SU-DHL-6 (cell line): ENCODE results near the gene LSM3.

ENCODE experiments used
- H2AFZ ChIP-seq: fragments of 200-600 bp; sonication (generic); 2 replicates; pipeline ENCODE4 v1.6.1; 2014; ENCODE audit warnings: low read depth, mild to moderate bottlenecking, moderate library complexity, mixed read lengths, antibody characterized with exemption, low read length; ENCODE audit not compliant: severe bottlenecking
- H3F3A ChIP-seq: fragments of 200-600 bp; shearing (Covaris generic); 2 replicates; pipeline ENCODE4 v1.6.0; 2016; ENCODE audit warnings: antibody characterized with exemption, mild to moderate bottlenecking; ENCODE audit not compliant: insufficient read depth
- H3K27ac ChIP-seq: fragments of 200-600 bp; sonication (generic); 2 replicates; pipeline ENCODE4 v1.5.1; 2016; ENCODE audit warnings: low read depth, mild to moderate bottlenecking, low read length, moderate library complexity, mixed read lengths
- H3K27me3 ChIP-seq: fragments of 200-600 bp; sonication (generic), shearing (Covaris generic); 2 replicates; pipeline ENCODE4 v1.6.0; 2014; ENCODE audit warnings: mild to moderate bottlenecking, low read length
- H3K36me3 ChIP-seq: fragments of 200-600 bp; sonication (generic); 2 replicates; pipeline ENCODE4 v1.6.1; 2014; ENCODE audit warnings: mild to moderate bottlenecking, low read length, mixed read lengths
- H3K4me2 ChIP-seq: fragments of 300-600, 200-600 bp; shearing (Covaris generic), sonication (generic); 2 replicates; pipeline ENCODE4 v1.6.0; 2014; ENCODE audit warnings: low read length, low read depth, mild to moderate bottlenecking; ENCODE audit not compliant: poor library complexity, severe bottlenecking
- H3K4me3 ChIP-seq: fragments of 200-600 bp; sonication (generic); 2 replicates; pipeline ENCODE4 v1.5.1; 2014; ENCODE audit warnings: antibody characterized with exemption, low read length, mild to moderate bottlenecking, mixed read lengths; ENCODE audit not compliant: insufficient read depth, poor library complexity, severe bottlenecking
- H3K79me2 ChIP-seq: fragments of 200-600 bp; sonication (generic); 2 replicates; pipeline ENCODE4 v1.6.1; 2014; ENCODE audit warnings: mild to moderate bottlenecking, low read length, moderate library complexity; ENCODE audit not compliant: insufficient read depth
- H3K9ac ChIP-seq: fragments of 200-600 bp; sonication (generic); 2 replicates; pipeline ENCODE4 v1.7.0; 2014; ENCODE audit warnings: mild to moderate bottlenecking, low read length
- H3K9me2 ChIP-seq: fragments of 200-600 bp; sonication (generic); replicated peaks from 2 replicates; pipeline ENCODE4 v1.6.1; 2014; ENCODE audit warnings: low read length; ENCODE audit not compliant: insufficient read depth
- H3K9me3 ChIP-seq: fragments of 200-600 bp; sonication (generic); 2 replicates; pipeline ENCODE4 v1.6.1; 2014; ENCODE audit warnings: low read length, mixed read lengths; ENCODE audit not compliant: insufficient read depth
- H4K20me1 ChIP-seq: fragments of 200-600 bp; sonication (generic); 2 replicates; pipeline ENCODE4 v1.6.1; 2014; ENCODE audit warnings: low read depth, mild to moderate bottlenecking, antibody characterized with exemption, low read length, moderate library complexity, mixed read lengths
- CTCF ChIP-seq: fragments of 200-600 bp; sonication (generic); IDR thresholded peaks from one replicate; pipeline ENCODE4 v1.5.1; 2017; ENCODE audit warnings: antibody characterized with exemption, mild to moderate bottlenecking, low read length, moderate library complexity; ENCODE audit not compliant: insufficient read depth, poor library complexity, severe bottlenecking
- EZH2phosphoT487 ChIP-seq: fragments of 200-600 bp; sonication (generic), shearing (Covaris generic); conservative IDR thresholded peaks from 2 replicates; pipeline ENCODE4 v1.6.1; 2018; ENCODE audit warnings: mild to moderate bottlenecking, antibody characterized with exemption, low read length, moderate library complexity, mixed read lengths

The LSM3 gene

GRCh38 chr3:14222900-14223594, 44.4 kb downstream of the LSM3 start:
- no peaks in the 10 kb centered on the region for H3F3A ChIP-seq
- no peaks in the 10 kb centered on the region for H3K36me3 ChIP-seq
- H2AFZ ChIP-seq: no peak overlapping the region
- no peak overlapping the region for H3K9ac ChIP-seq
- H3K4me3 ChIP-seq: no peak overlapping the region
- H3K79me2 ChIP-seq: no peaks in the 10 kb centered on the region
- no peak overlapping the region for H3K4me2 ChIP-seq
- no peaks in the 10 kb centered on the region for H4K20me1 ChIP-seq
- H3K9me3 ChIP-seq: no peaks in the 10 kb centered on the region
- no peaks in the 10 kb centered on the region for H3K27me3 ChIP-seq
- no peak overlapping the region for H3K27ac ChIP-seq
- TF ChIP-seq EZH2phosphoT487 (no peak), CTCF (no peak)
- H3K9me2 ChIP-seq: no peaks in the 10 kb centered on the region

GRCh38 chr3:14223595-14223994, 45.0 kb downstream of the LSM3 start:
- no peaks in the 10 kb centered on the region for H4K20me1 ChIP-seq

GRCh38 chr3:14224895-14225294, 46.3 kb downstream of the LSM3 start:
- TF ChIP-seq EZH2phosphoT487: no peak
- TF ChIP-seq CTCF: no peak
- no peaks in the 10 kb centered on the region; the same call in 1 of the 2 replicates for H3K27me3 ChIP-seq
- no peaks in the 10 kb centered on the region for H3K9me3 ChIP-seq
- H3F3A ChIP-seq: no peaks in the 10 kb centered on the region
- H3K9me2 ChIP-seq: no peaks in the 10 kb centered on the region
- H3K4me3 ChIP-seq: no peak overlapping the region
- H3K79me2 ChIP-seq: no peaks in the 10 kb centered on the region
- no peak overlapping the region for H3K9ac ChIP-seq
- H4K20me1 ChIP-seq: no peaks in the 10 kb centered on the region
- no peak overlapping the region for H3K27ac ChIP-seq
- H2AFZ ChIP-seq: no peak overlapping the region
- no peaks in the 10 kb centered on the region for H3K36me3 ChIP-seq
- H3K4me2 ChIP-seq: no peak overlapping the region

More at GRCh38 chr3:14223595-14223994, 45.0 kb downstream of the LSM3 start:
- Histone ChIP-seq H3K4me3 (no peak overlapping the region), H3K9me3 (no peaks in the 10 kb centered on the region), H3F3A (no peaks in the 10 kb centered on the region), H3K9me2 (no peaks in the 10 kb centered on the region), H3K9ac (no peak overlapping the region), H3K79me2 (no peaks in the 10 kb centered on the region), H3K27me3 (no peaks in the 10 kb centered on the region), H3K27ac (no peak overlapping the region), H2AFZ (no peak overlapping the region), H3K4me2 (no peak overlapping the region), H3K36me3 (no peaks in the 10 kb centered on the region)
- TF ChIP-seq EZH2phosphoT487 (no peak), CTCF (no peak)
